ENCODE data around the gene PSD2. TPM values are rescaled to one million over a fixed set of nuclear protein-coding genes. Genes with fewer than 3 reads are reported as not detected.

The PSD2 gene
- total RNA-seq, 1 experiment from 2014 or later = 0.05 TPM

- ChIA-PET POLR2A (interaction anchor here (0.7 kb wide), 1 partner anchor 48 kb away, joined by 3 read pairs; no protein-coding TSS in a partner anchor), CTCF (interaction anchor here (0.6 kb wide), 1 partner anchor 15 kb away, joined by 3 read pairs; no protein-coding TSS in a partner anchor)
- H3K27ac ChIP-seq (ENCODE audit: low read length) = no peak overlapping the region
- H3K4me3 ChIP-seq (ENCODE audit: low read depth in 2 of 2, low read length in 2 of 2) = no peak overlapping the region
- BruUV-seq (replicated peaks) = TSS peak; percentile 34
- DNase-seq (ENCODE audit: low read depth, low spot score) = peak; percentile 38
- intact Hi-C loops (cut with micrococcal nuclease; ENCODE audit: unreplicated experiment) (loop anchor here (5.0 kb wide), 1 partner anchor 77 kb away; no protein-coding TSS in a partner anchor), in situ Hi-C loops (cut with HindIII; ENCODE audit: low pct_unique_long_range_greater_than_20kb, low sequenced_read_pairs) (no loop called here)
- H3K9me3 ChIP-seq (ENCODE audit: control insufficient read depth, insufficient read depth, low read depth, low read length) = no peaks in the 10 kb centered on the region
- no peaks in the 10 kb centered on the region for H3K36me3 ChIP-seq (ENCODE audit: control insufficient read depth, insufficient read depth, low read length)
- peak; percentile 71 for ATAC-seq
- no peaks in the 10 kb centered on the region for H3K27me3 ChIP-seq (ENCODE audit: control insufficient read depth, insufficient read depth, low read length)
- no peak for TF ChIP-seq POLR2AphosphoS5 (IDR thresholded peaks at IDR 0.05; ENCODE audit: low read depth, low read length)
- TF ChIP-seq, protein P1, sequence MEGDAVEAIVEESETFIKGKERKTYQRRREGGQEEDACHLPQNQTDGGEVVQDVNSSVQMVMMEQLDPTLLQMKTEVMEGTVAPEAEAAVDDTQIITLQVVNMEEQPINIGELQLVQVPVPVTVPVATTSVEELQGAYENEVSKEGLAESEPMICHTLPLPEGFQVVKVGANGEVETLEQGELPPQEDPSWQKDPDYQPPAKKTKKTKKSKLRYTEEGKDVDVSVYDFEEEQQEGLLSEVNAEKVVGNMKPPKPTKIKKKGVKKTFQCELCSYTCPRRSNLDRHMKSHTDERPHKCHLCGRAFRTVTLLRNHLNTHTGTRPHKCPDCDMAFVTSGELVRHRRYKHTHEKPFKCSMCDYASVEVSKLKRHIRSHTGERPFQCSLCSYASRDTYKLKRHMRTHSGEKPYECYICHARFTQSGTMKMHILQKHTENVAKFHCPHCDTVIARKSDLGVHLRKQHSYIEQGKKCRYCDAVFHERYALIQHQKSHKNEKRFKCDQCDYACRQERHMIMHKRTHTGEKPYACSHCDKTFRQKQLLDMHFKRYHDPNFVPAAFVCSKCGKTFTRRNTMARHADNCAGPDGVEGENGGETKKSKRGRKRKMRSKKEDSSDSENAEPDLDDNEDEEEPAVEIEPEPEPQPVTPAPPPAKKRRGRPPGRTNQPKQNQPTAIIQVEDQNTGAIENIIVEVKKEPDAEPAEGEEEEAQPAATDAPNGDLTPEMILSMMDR (IDR thresholded peaks at IDR 0.05) = peak; percentile 88
- TF ChIP-seq, protein P2, sequence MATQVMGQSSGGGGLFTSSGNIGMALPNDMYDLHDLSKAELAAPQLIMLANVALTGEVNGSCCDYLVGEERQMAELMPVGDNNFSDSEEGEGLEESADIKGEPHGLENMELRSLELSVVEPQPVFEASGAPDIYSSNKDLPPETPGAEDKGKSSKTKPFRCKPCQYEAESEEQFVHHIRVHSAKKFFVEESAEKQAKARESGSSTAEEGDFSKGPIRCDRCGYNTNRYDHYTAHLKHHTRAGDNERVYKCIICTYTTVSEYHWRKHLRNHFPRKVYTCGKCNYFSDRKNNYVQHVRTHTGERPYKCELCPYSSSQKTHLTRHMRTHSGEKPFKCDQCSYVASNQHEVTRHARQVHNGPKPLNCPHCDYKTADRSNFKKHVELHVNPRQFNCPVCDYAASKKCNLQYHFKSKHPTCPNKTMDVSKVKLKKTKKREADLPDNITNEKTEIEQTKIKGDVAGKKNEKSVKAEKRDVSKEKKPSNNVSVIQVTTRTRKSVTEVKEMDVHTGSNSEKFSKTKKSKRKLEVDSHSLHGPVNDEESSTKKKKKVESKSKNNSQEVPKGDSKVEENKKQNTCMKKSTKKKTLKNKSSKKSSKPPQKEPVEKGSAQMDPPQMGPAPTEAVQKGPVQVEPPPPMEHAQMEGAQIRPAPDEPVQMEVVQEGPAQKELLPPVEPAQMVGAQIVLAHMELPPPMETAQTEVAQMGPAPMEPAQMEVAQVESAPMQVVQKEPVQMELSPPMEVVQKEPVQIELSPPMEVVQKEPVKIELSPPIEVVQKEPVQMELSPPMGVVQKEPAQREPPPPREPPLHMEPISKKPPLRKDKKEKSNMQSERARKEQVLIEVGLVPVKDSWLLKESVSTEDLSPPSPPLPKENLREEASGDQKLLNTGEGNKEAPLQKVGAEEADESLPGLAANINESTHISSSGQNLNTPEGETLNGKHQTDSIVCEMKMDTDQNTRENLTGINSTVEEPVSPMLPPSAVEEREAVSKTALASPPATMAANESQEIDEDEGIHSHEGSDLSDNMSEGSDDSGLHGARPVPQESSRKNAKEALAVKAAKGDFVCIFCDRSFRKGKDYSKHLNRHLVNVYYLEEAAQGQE (IDR thresholded peaks at IDR 0.05; ENCODE audit: insufficient read depth in 1 of 2, low read depth in 2 of 2, low read length in 1 of 2) = no peak
- TF ChIP-seq SIN3A (IDR thresholded peaks at IDR 0.05; ENCODE audit: borderline replicate concordance, insufficient read depth, low read depth, low read length) = no peak
- no peak for TF ChIP-seq TCF7L2 (IDR thresholded peaks at IDR 0.05; ENCODE audit: low read depth, low read length)
- no peaks in the 10 kb centered on the region for H3K4me1 ChIP-seq (ENCODE audit: control insufficient read depth, insufficient read depth, low read length)
Observed at GRCh38 chr5:139863855-139864558, 68.4 kb downstream of the PSD2 start.

DNA sequence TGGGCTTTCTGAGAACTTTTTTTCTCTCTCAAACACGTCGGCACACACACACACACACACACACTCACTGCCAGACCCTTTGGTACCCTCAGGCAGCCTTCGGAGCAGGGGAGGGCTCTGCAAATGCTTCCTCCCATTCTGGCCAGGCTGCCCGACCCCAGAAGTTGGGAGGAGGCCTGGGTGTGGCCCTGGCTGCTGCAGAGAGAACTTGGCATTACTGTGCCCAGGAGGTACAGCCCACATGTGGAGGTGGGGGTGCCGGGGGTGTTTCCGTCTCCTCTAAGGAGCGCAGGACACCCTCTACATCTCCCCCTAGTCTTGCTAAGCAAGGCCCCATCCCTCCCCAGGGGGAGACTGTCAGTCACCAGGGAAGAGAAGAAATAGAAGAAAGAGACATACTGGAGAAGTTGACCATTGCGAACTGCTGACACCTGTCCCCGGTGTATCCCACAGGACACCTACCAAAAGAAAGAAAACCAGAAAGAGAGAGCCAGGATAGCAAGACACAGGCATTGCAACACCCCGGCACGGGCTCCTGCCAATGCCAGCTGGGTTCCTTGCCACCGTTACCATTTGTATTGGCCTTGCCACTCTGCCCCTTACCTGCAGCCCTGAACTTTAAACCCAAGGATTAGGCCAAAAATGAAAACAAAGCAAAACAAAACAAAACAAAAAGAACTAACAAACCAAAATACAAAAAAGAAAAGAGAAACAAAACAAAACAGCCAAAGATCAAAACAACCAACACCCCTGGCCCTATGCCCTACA, 69.3 kb downstream of the PSD2 start:
- no peak for DNase-seq (ENCODE audit: low read depth, low spot score)
- in situ Hi-C loops (cut with HindIII; ENCODE audit: low pct_unique_long_range_greater_than_20kb, low sequenced_read_pairs) = no loop called here
- H3K27ac ChIP-seq (ENCODE audit: low read length) = no peak overlapping the region
- ChIA-PET CTCF (interaction anchor here (0.6 kb wide), 2 partner anchors 16 to 68 kb away, joined by 3 read pairs; no protein-coding TSS in a partner anchor), POLR2A (interaction anchor here (0.7 kb wide), 1 partner anchor 47 kb away, joined by 3 read pairs; no protein-coding TSS in a partner anchor)
- TF ChIP-seq, protein P2 (IDR thresholded peaks at IDR 0.05; ENCODE audit: insufficient read depth in 1 of 2, low read depth in 2 of 2, low read length in 1 of 2) = no peak
- TF ChIP-seq POLR2AphosphoS5 (IDR thresholded peaks at IDR 0.05; ENCODE audit: low read depth, low read length) (no peak), SIN3A (IDR thresholded peaks at IDR 0.05; ENCODE audit: borderline replicate concordance, insufficient read depth, low read depth, low read length) (no peak), TCF7L2 (IDR thresholded peaks at IDR 0.05; ENCODE audit: low read depth, low read length) (no peak)
- TF ChIP-seq, protein P1 (IDR thresholded peaks at IDR 0.05) = no peak
- H3K4me1 ChIP-seq (ENCODE audit: control insufficient read depth, insufficient read depth, low read length) = no peaks in the 10 kb centered on the region
- no peak for ATAC-seq
- H3K4me3 ChIP-seq (ENCODE audit: low read depth in 2 of 2, low read length in 2 of 2) = no peak overlapping the region
- BruUV-seq (replicated peaks) = no TSS peak
- H3K27me3 ChIP-seq (ENCODE audit: control insufficient read depth, insufficient read depth, low read length) = no peaks in the 10 kb centered on the region
- H3K36me3 ChIP-seq (ENCODE audit: control insufficient read depth, insufficient read depth, low read length) = no peaks in the 10 kb centered on the region
- intact Hi-C loops (cut with micrococcal nuclease; ENCODE audit: unreplicated experiment) = loop anchor here (5.0 kb wide), 1 partner anchor 78 kb away; no protein-coding TSS in a partner anchor
- no peaks in the 10 kb centered on the region for H3K9me3 ChIP-seq (ENCODE audit: control insufficient read depth, insufficient read depth, low read depth, low read length)
